Stimulated activated CD4-positive, alpha-beta T cell treated with anti-CD3 and anti-CD28 coated beads, Interleukin-12 subunit alpha, Interleukin-12 subunit beta, amount 100 ng/mL, for 24 hours (primary cell): ENCODE measurements around the gene SERPINB13.

Experiments
- DNase-seq, 2 experiments: peaks; one replicate each; pipeline ENCODE4 v3.0.0-alpha.2; 2020; ENCODE audit warnings: low read depth in 2 of 2

Gene SERPINB13

GRCh38 chr18:63586966-63587365 is at the start of gene SERPINB13:
SERPINB13 (plus strand) TSS chr18:63587343; CDS start chr18:63588668, 1,325 bp downstream.
- no peak for DNase-seq

GRCh38 chr18:63539904-63540510 is 47.1 kb upstream of the SERPINB13 start:
- no peak for DNase-seq

GRCh38 chr18:63542069-63542468 is 45.1 kb upstream of the SERPINB13 start, which contains the start of gene SERPINB12:
SERPINB12 (plus strand) TSS chr18:63542369; CDS start chr18:63556160, 13,791 bp downstream.
- no peak for DNase-seq

GRCh38 chr18:63544017-63544416 is 43.1 kb upstream of the SERPINB13 start:
- DNase-seq, result no peak

- no peak for DNase-seq
Observed at GRCh38 chr18:63545000-63545399, 42.1 kb upstream of the SERPINB13 start.

- DNase-seq, result no peak
Observed at GRCh38 chr18:63550068-63550467, 37.1 kb upstream of the SERPINB13 start.

GRCh38 chr18:63551769-63552168 is 35.4 kb upstream of the SERPINB13 start:
- no peak for DNase-seq

- no peak for DNase-seq
Observed at GRCh38 chr18:63552581-63552980, 34.6 kb upstream of the SERPINB13 start.

- no peak for DNase-seq
Observed at GRCh38 chr18:63553081-63553480, 34.1 kb upstream of the SERPINB13 start.

- DNase-seq, result no peak
Observed at GRCh38 chr18:63559567-63560491, 27.3 kb upstream of the SERPINB13 start.

- DNase-seq, result no peak
Observed at GRCh38 chr18:63562284-63562683, 24.9 kb upstream of the SERPINB13 start.

GRCh38 chr18:63564021-63564420 is 23.1 kb upstream of the SERPINB13 start:
- no peak for DNase-seq

GRCh38 chr18:63564561-63564960 is 22.6 kb upstream of the SERPINB13 start:
- no peak for DNase-seq

- DNase-seq, result no peak
Observed at GRCh38 chr18:63567276-63567675, 19.9 kb upstream of the SERPINB13 start.

- no peak for DNase-seq
Observed at GRCh38 chr18:63567825-63568224, 19.3 kb upstream of the SERPINB13 start.

- DNase-seq, result no peak
Observed at GRCh38 chr18:63570721-63571120, 16.4 kb upstream of the SERPINB13 start.

- no peak for DNase-seq
Observed at GRCh38 chr18:63575681-63576080, 11.5 kb upstream of the SERPINB13 start.

- DNase-seq, result no peak
Observed at GRCh38 chr18:63578357-63578958, 8.7 kb upstream of the SERPINB13 start.

- DNase-seq, result no peak
Observed at GRCh38 chr18:63579616-63580015, 7.5 kb upstream of the SERPINB13 start.

- no peak for DNase-seq
Observed at GRCh38 chr18:63585988-63586387, 1.2 kb upstream of the SERPINB13 start.

- DNase-seq, result no peak
Observed at GRCh38 chr18:63586431-63586830, 712 bp upstream of the SERPINB13 start.

GRCh38 chr18:63588909-63589308 is 1.8 kb downstream of the SERPINB13 start:
- no peak for DNase-seq

GRCh38 chr18:63590373-63590772 is 3.2 kb downstream of the SERPINB13 start:
- DNase-seq, result no peak
